ENCODE measurements around the gene SHC1.

The SHC1 gene

GRCh38 chr1:154937085-154937987 lies 33.2 kb downstream of the SHC1 start:
- peak; percentile 98 for DNase-seq

- DNase-seq = peak; percentile 99
Observed at GRCh38 chr1:154936555-154937084, 33.9 kb downstream of the SHC1 start, which contains the start of gene PMVK. Gene PMVK, minus strand, starts transcription at chr1:154936719. Its CDS starts 34 bp downstream, at chr1:154936685.

DNA sequence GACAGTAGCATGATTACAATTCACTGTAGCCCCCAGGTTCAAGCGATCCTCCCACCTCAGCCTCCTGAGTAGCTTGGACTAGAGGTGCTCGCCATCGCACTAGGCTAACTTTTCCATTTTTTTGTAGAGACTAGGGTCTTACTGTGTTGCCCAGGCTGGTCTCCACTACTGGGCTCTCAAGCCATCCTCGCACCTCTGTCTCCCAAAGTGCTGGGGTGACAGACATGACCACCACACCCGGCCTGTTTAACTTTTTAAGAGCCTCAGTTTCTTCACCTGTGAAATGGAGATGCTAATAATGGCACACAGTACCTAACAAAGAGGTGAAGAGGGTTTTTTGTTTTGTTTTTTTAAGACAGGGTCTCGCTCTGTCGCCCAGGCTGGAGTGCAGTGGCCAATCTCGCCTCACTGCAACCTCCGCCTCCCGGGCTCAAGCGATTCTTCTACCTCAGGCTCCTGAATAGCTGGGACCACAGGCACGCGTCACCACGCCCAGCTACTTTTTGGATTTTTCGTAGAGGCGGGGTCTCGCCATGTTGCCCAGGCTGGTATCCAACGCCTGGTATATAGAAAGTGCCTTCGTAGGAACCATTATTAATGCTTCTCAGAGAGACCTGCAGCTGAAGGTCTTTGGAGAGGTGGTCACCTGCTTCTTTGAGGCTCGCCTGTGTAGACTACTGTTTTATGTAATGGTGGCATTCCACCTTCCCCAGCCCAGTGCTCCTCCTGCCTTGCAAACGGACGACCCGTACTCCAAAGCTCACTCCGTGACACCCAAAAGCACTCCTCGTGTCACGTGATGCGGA lies 34.6 kb downstream of the SHC1 start:
- no peak for DNase-seq

DNA sequence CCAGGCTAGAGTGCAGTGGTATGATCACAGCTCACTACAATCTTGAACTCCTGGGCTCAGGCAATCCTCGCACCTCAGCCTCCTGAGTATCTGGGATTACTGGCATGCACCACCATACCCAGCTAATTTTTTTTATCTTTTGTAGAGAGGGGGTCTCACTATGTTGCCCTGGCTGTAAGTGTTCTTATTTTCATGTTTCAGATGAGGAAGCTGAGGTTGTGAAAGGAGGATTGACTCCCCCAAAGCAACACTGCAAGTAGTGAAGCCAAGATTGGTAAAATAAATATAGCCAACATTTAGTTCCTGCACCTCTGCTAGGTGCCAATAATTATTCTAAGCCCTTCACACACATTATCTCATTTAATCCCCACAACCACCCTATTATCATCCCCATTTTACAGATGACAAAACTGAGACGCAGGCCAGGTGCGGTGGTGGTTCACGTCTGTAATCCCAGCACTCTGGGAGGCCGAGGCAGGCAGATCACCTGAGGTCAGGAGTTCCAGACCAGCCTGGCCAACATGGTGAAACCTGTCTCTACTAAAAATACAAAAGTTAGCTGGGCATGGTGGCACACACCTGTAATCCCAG lies 36.1 kb downstream of the SHC1 start:
- DNase-seq = no peak

DNA sequence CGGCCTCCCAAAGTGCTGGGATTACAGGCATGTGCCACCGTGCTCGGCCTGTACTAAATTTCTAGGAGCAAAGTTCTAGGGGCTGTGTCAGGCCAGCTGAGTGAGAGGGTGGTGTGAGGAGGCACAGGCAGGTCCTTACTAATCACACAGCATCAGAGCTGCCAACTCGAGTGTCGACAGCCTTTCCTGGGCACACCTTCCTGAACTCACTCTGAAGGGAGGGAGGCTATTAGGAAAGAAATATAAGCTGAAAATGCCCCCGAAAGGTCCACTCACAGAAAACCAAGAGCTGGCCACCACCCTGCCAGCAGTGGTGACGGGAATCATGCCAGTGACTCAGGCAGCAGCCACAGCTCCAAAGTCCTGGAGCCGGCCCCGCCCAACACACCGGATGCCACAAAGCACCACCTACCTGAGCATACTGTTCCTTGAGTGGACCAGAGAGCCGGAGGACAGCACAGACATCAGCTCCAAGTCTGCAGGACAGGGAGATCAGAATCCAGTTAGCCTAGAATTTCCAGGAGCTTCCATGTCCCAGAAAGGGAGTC lies 38.5 kb downstream of the SHC1 start:
- DNase-seq = no peak

GRCh38 chr1:154926201-154926600 lies 44.3 kb downstream of the SHC1 start:
- DNase-seq = no peak

- DNase-seq = no peak
Observed at GRCh38 chr1:154925335-154926170, 45.0 kb downstream of the SHC1 start.

- DNase-seq = no peak
Observed at GRCh38 chr1:154923695-154924094, 46.9 kb downstream of the SHC1 start.

- DNase-seq = no peak
Observed at GRCh38 chr1:154913273-154913672, 57.3 kb downstream of the SHC1 start.

GRCh38 chr1:154912755-154913154 lies 57.8 kb downstream of the SHC1 start:
- DNase-seq = no peak
